GM19324 (cell line): ENCODE measurements around the gene UGT2A3.
A peak's percentile ranks its signal among the peaks of the same experiment; 100 is the strongest.

ENCODE experiments used
- ATAC-seq: cut with Tn5 transposase; IDR thresholded peaks from one replicate; pipeline ENCODE4 v1.9.1; 2021; ENCODE audit warnings: mild to moderate bottlenecking, moderate library complexity; ENCODE audit not compliant: unreplicated experiment, low FRiP score

Gene UGT2A3

DNA sequence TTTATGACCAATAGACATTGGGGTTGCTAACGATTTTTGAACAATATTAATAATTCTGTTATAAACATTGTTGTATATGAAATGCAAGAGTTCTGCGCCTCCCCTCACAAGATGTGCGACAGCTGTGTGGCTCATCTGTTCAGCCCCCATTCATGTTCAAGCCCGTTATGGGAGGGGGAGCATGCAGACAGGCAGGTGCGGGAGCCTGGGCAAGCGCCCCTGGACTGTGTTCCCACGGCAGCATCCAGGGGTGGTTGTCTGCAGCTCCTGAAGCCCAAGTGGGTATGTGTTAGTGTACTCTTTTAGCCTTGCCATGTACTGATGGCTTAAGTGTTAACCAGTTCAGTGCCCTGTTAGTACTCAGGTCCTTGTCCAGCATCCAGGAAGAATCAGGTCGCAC, 34.6 kb downstream of the UGT2A3 start:
- ATAC-seq, result no peak

DNA sequence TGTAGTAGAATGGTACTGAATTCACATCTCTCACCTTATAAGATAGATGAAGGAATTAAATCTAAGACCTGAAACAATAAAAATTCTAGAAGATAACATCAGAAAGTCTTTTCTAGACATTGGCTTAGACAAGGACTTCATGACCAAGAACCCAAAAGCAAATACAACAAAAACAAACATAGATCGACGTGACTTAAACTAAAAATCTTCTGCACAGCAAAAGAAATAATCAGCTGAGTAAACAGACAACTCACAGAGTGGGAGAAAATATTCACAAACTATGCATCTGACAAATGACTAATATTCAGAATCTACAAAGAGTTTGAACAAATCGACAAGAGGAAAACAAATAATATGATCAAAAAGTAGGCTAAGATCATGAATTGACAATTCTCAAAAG, 38.8 kb downstream of the UGT2A3 start:
- no peak for ATAC-seq

DNA sequence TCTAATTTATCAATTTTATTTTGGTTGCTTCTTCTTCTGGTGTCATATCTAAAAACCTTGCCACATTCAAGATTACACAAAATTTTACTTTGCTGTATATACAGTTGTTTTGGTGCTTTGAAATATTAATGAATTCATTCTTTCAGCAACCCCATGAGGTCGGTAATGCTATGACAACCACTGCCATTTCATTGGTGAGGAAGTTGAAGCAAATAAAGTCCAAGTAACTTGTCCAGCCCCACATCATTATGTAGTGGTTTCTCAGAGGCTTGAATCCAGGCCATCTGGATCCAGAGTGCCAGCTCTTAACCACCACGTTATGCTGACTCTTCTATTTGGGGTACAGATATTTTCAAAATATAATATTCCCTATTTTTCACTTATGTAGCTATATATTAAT, 42.2 kb downstream of the UGT2A3 start:
- no peak for ATAC-seq

DNA sequence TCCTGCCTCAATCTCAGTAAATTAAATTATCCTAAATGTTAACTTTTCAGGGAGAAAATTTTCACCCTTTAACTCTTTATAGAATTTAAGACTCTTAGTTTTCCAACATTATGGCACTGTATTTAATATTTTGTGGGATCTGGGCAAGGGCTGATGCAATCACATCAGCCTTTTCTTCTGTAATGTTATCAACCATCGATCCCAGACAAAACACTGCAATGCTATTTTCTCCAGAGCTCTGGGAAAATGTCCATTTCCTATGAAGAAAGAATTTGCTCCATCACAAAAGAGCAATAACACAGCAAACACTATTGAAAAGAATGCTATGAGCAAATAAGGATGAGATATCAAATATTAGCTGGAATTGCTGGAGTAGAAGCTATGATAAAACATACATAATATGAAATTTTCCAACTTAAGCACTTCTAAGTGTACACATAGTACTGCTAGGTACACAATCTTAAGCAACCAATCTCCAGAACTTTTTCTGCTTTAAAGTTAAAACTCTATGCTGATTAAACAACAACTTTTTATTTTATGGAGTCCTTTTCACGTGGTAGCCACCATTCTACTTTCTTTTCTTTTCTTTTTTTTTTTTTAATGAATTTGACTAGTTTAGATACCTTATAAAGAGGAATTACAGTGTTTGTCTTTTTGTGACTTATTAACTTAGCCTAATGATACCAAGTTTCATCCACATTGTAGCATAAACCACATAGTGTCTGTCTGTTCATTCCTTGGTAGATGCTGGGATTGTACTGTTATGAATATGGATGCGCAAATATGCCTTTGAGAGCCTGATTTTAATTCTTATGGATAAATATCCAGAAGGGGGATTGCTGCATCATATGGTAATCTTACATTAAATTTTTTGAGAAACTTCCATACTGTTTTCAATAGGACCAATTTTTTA, 43.6 kb downstream of the UGT2A3 start:
- ATAC-seq, result no peak

DNA sequence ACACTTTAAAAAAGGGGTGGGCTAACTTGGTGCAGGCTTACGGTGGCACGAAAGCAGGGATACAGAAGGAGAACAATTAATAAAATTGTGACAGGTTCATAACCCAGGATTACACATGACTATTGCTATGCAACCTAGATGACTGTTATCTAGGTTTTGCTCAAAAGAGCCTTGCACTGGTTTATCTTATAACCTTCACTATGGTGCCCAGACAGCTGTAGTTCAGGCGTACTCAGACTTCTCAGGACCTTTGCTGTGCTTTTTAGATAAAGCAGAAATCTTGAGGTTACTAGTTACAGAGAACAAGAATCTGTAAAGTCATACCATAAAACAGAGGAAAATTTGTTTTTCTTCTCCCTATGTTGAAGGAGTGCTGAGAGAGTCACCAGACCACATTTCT, 44.4 kb downstream of the UGT2A3 start:
- ATAC-seq, result no peak

DNA sequence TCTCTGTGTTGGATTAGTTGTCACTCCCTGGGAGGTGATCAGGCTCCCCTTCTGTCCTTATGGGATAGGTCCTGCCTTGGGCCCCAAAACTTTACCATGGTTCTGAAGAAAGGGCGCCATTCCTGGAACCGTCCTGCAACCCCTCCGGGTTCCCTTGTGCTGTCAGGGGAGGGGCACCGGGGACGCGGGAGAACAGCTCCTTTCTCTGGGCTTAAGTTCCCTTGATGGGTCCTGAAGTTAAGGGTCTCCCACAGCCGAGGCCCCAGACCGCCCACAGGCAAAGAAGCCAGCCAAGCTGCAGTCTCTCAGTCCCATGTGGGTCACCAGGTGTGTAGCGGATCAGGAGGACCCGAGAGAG, 44.8 kb downstream of the UGT2A3 start:
- no peak for ATAC-seq

DNA sequence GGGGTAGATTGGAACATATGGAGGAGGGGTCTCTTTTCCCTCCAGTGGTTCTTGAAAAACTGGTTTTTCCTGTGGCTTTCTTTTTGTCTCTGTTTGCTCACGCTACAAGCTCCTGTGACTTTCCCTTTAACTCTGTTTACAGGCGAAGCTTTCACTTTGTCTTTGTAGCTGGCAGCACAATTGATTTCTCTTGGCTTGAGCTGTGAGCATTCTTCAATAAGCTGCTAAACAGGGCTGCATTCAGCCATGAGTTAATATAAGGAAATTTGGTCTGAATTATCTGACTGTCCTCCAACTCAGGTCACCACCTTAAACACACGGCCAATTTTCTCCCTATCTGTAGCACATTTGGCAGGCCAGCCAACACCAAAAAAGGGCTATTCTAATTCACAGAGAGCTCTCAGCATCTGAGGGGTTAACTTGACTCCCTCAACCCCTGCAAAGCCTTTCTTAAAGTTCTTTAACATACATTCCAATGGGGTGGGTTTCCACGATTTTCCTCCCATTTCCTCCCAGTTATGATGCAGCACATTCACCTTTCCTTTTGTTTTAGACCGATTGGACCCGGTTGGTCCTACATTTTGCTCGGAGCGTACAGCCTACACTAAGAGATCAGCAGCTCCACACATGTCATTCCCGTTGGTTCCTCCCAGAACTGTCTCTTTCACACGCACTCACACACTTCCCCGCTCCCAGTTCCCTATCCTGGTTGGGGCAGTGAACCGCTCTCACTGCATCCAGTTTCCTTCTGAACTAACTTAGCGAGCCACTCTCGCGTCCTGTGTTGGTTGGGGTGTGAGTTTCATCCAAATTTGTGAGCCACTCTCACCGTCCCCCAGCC, 45.4 kb downstream of the UGT2A3 start:
- no peak for ATAC-seq

DNA sequence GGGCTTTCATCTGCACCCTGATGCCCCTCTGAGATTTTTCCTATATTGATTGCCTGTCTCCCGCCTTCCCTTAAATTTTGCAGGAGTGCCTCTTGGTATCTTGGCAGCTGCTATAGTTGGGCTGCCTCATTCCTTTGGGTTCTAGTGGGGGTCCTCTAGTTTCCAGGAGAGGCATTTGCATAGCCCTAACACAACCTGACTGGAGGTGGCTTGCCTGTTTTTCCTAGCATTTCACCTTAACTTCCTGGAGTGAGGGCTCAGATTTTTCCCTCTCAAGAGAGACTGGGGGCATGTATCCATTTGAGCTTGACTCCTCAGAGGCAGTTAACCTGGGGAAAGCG, 46.0 kb downstream of the UGT2A3 start:
- no peak for ATAC-seq

DNA sequence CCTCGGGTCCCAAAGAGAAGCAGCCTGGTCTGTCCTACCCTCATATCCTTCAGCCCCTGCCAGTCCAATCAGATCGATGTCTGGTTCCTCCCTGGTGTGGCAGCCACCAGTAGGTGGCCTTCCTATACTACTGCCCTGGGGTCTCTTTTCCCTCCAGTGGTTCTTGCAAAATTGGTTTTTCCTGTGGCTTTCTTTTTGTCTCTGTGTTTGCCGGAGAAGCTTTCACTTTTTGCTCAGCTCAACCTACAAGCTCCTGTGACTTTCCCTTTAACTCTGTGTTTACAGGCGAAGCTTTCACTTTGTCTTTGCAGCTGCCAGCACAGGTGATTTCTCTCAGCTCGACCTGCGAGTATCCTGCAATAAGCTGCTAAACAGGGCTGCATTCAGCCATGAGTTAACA, 46.8 kb downstream of the UGT2A3 start:
- ATAC-seq, result peak; percentile 78

DNA sequence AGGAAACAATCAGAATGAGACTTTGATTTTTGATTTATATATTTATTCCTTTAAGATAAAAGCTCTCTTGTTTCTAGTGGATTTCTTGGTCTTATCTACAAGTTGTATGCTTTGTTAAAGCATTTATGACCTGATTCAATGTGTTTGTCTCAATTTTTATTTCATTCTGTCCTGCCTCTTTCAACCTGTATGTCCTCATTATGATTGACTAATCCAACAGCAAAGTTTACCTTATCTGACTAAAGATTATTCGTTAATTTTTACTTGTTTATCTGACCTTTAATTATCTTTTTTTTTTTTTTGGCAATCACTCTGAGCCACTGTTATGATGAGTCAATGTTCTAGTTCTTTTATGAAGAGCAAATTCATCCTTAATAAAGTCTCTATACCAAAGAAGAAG, 54.9 kb downstream of the UGT2A3 start:
- ATAC-seq, result no peak

DNA sequence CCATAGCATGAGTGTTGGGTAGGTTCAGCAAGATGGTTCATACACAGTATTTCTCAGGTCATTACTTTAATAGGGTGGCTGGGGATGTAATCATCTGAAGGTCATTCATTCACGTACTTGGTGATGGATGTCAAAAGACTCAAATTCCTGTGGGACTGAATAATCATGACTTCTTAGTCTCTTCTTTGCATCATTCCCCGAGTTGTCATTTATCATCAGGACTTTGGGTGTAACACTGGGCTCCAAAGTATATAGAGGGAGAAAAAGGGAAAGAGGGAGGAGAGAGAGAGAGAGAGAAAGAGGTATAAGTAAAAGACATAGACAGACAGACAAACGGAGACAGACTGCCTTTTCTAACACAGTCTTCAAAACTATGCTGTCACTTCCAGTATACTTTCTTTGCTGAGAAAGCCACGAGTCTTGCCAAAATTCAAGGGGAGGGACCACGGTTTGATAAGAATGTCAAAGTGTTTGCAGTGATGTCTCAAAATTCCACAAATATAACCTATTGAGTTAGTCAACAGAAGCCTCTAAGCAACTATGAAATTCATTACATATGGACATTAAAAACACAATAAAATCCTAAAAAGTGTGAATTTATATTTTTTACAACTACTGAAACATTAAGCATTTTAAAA, 55.9 kb downstream of the UGT2A3 start:
- no peak for ATAC-seq

DNA sequence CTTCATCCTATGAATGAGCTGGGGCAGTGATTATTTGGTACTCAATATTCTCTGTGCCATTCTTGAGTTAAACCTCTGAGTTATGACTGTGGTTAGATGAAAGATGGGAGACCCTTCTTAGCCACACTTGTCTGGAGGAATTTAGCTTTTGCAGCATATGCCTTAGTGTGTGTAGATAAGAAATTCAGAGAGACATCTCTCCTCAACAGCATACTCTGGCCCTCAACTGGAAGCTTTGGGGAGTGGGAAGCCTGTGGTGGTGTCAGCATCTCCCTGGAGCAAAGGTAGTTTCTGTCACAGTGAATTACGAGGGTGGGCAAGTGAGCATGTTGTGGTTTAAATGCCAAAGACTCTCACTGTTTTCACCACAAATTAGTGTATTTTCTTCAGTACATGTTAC, 58.7 kb downstream of the UGT2A3 start:
- ATAC-seq, result no peak

DNA sequence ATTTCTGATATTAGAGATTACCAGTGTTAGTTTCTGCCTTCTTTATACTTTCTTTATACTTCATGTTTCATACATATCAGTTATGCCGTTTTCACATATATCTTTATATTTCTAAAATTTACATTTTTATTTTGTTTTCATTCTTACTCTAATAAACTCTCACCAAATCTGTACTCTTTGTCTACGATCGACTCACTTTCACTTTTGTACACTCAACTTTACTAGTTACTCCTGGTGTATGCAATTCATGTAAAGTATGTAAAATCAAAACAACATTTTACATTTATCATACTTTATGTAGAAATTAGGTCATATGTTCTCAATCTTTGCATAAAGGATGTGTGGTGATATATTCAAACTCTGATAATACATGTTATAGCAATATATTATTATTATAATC, 59.9 kb downstream of the UGT2A3 start:
- no peak for ATAC-seq

DNA sequence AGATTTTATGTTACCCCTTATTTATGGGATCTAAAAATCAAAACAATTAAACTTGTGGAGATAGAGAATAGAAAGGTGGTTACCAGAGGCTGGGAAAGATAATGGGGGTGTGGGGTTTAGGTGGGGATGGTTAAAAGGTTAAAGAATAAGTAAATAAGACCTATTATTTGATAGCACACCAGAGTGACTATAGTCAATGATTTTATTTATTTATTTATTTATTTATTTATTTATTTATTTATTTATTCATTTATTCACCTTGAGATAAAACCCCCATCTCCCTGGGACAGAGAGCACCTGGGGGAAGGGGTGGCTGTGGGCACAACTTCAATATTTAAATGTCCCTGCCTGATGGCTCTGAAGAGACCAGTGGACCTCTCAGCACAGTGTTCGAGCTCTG, 66.1 kb downstream of the UGT2A3 start:
- ATAC-seq, result no peak

DNA sequence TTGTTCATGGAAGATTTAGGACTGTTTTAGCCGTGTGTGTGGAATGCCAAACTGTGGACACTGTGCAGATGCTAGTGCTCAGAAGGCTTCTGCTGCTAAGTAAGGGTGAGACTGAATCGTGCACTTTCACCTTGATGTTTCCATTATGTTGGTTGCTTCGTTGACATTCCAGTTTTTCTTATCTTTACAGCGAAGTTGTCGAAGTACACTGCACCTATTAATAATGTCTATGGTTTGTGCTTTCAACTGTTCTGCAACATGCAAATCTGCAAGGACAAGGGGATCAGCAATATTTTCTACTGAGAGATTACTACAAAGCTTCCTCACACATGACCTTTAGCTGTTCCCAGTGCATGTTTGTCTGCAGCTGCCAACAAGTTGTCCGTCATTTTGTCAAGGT, 67.7 kb downstream of the UGT2A3 start:
- no peak for ATAC-seq
